GM23248 (cell line): Measurements from ENCODE around the gene P2RY1. TPM values are rescaled to one million over a fixed set of nuclear protein-coding genes. Genes with fewer than 3 reads are reported as not detected.

Experiments used
- DNase-seq: peaks from one replicate; pipeline ENCODE4 v3.0.0-alpha.2; 2015
- H2AFZ ChIP-seq: fragments of 200-600 bp; sonication (generic); 2 replicates; pipeline ENCODE4 v1.6.1; 2016; ENCODE audit warnings: antibody characterized with exemption
- H3F3A ChIP-seq: fragments of 200-600 bp; sonication (generic); 2 replicates; pipeline ENCODE4 v1.6.1; 2016; ENCODE audit warnings: mild to moderate bottlenecking, antibody characterized with exemption, mixed run types; ENCODE audit not compliant: insufficient read depth
- H3K27ac ChIP-seq: fragments of 200-600 bp; sonication (generic); 2 replicates; pipeline ENCODE4 v1.5.1; 2016; ENCODE audit warnings: mild to moderate bottlenecking
- H3K27me3 ChIP-seq: fragments of 200-600 bp; sonication (generic); replicated peaks from 2 replicates; pipeline ENCODE4 v1.6.1; 2016; ENCODE audit warnings: mild to moderate bottlenecking; ENCODE audit not compliant: insufficient read depth
- H3K36me3 ChIP-seq: fragments of 200-600 bp; sonication (generic); 2 replicates; pipeline ENCODE4 v1.6.1; 2016; ENCODE audit warnings: low read depth, mild to moderate bottlenecking
- H3K4me1 ChIP-seq: fragments of 200-600 bp; sonication (generic); 2 replicates; pipeline ENCODE4 v1.6.1; 2016; ENCODE audit warnings: mild to moderate bottlenecking; ENCODE audit not compliant: insufficient read depth
- H3K4me2 ChIP-seq: fragments of 200-600 bp; sonication (generic); one replicate; pipeline ENCODE4 v1.6.1; 2016; ENCODE audit warnings: mild to moderate bottlenecking; ENCODE audit not compliant: unreplicated experiment
- H3K4me3 ChIP-seq: fragments of 200-600 bp; sonication (generic); 2 replicates; pipeline ENCODE4 v1.5.1; 2016; ENCODE audit warnings: mild to moderate bottlenecking
- H3K79me2 ChIP-seq: fragments of 200-600 bp; sonication (generic); 2 replicates; pipeline ENCODE4 v1.6.1; 2016; ENCODE audit warnings: mild to moderate bottlenecking; ENCODE audit not compliant: insufficient read depth
- H3K9ac ChIP-seq: fragments of 200-600 bp; sonication (generic); 2 replicates; pipeline ENCODE4 v1.6.1; 2016; ENCODE audit warnings: mild to moderate bottlenecking
- H3K9me2 ChIP-seq: fragments of 200-600 bp; sonication (generic); 2 replicates; pipeline ENCODE4 v1.6.1; 2016; ENCODE audit warnings: mixed run types, mild to moderate bottlenecking, moderate library complexity; ENCODE audit not compliant: insufficient read depth
- H3K9me3 ChIP-seq: fragments of 200-600 bp; sonication (generic); one replicate; pipeline ENCODE4 v1.6.1; 2017; ENCODE audit warnings: low read depth
- H4K20me1 ChIP-seq: fragments of 200-600 bp; sonication (generic); 2 replicates; pipeline ENCODE4 v1.6.0; 2016; ENCODE audit not compliant: insufficient read depth
- EZH2 ChIP-seq: fragments of 200-600 bp; sonication (generic); IDR thresholded peaks from 2 replicates; pipeline ENCODE4 v1.6.1; 2018; ENCODE audit warnings: antibody characterized with exemption, mild to moderate bottlenecking; ENCODE audit not compliant: insufficient read depth, poor library complexity, severe bottlenecking
- EZH2phosphoT487 ChIP-seq: fragments of 200-600 bp; sonication (generic); IDR thresholded peaks from 2 replicates; pipeline ENCODE4 v1.6.1; 2018; ENCODE audit warnings: antibody characterized with exemption, moderate library complexity, mild to moderate bottlenecking, low read depth; ENCODE audit not compliant: insufficient read depth
- WGBS, 2 experiments: methylation state at CpG; one replicate each; pipeline ENCODE4 v1.1.6; 2015 to 2017; ENCODE audit warnings: low lambda C conversion rate in 2 of 2, low coverage in 1 of 2; ENCODE audit errors: missing lambda C conversion rate in 2 of 2; 5-methylcytosine and 5-hydroxymethylcytosine counted together
- in situ Hi-C: fragments of 300-500 bp; cut with MboI; formaldehyde crosslinking; loops from 2 replicates; pipeline ENCODE4 v1.15.0; 2020
- polyA plus RNA-seq: library from polyadenylated mRNA; unstranded; fragments of >200 nt; fragmentation: Nextera tagmentation; extraction: Ambion mirVana; gene quantifications from 2 replicates; pipeline ENCODE4 v1.2.1, GENCODE V29; 2016
- total RNA-seq: library from RNA; depleted of rRNA; stranded (reverse); fragments of >200 nt; shearing (Covaris generic); gene quantifications from 2 replicates; pipeline ENCODE4 v1.2.3, GENCODE V29; 2014; rRNA removed

P2RY1 gene, protein sequence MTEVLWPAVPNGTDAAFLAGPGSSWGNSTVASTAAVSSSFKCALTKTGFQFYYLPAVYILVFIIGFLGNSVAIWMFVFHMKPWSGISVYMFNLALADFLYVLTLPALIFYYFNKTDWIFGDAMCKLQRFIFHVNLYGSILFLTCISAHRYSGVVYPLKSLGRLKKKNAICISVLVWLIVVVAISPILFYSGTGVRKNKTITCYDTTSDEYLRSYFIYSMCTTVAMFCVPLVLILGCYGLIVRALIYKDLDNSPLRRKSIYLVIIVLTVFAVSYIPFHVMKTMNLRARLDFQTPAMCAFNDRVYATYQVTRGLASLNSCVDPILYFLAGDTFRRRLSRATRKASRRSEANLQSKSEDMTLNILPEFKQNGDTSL
- total RNA-seq: 0.13 and 0.22 TPM in 2 replicates
- polyA plus RNA-seq: 0.09 TPM in 1 of 2 replicates, not detected in the other

- Histone ChIP-seq H3K9ac (no peak within 1 kb of the TSS), H3K79me2 (no peaks in the 10 kb centered on the region), H3K9me2 (no peaks in the 10 kb centered on the region), H4K20me1 (no peaks in the 10 kb centered on the region), H2AFZ (peak within 1 kb of the TSS; percentile 88), H3K27ac (no peak within 1 kb of the TSS), H3K27me3 (peaks cover 25% of the 10 kb centered on the region), H3K4me3 (peak within 1 kb of the TSS; percentile 72), H3K36me3 (no peaks in the 10 kb centered on the region), H3F3A (no peaks in the 10 kb centered on the region), H3K4me1 (no peaks in the 10 kb centered on the region), H3K9me3 (no peaks in the 10 kb centered on the region), H3K4me2 (peak within 1 kb of the TSS; percentile 77)
- in situ Hi-C loops: no loop called here
- DNase-seq: peak; percentile 71
- TF ChIP-seq EZH2phosphoT487 (no peak), EZH2 (no peak)
- WGBS, 2 experiments: 2 to 3% methylated on average over 64 to 66 of the region's 81 CpGs
Observed at GRCh38 chr3:152834776-152835600, at the start of gene P2RY1. TSS of gene P2RY1 (plus strand) at chr3:152835131. CDS start at chr3:152835783, 652 bp downstream.

GRCh38 chr3:152786977-152787681, 47.8 kb upstream of the P2RY1 start:
- Histone ChIP-seq H3K9ac (no peak overlapping the region), H2AFZ (no peak overlapping the region), H3K4me1 (no peaks in the 10 kb centered on the region), H3K27me3 (no peaks in the 10 kb centered on the region), H3K36me3 (no peaks in the 10 kb centered on the region), H3K27ac (no peak overlapping the region), H3K4me3 (no peak overlapping the region), H4K20me1 (no peaks in the 10 kb centered on the region), H3K4me2 (no peak overlapping the region), H3K79me2 (no peaks in the 10 kb centered on the region), H3F3A (no peaks in the 10 kb centered on the region), H3K9me3 (no peaks in the 10 kb centered on the region), H3K9me2 (no peaks in the 10 kb centered on the region)
- 51% methylated on average over 4 of the region's 4 CpGs for WGBS, 2 experiments
- TF ChIP-seq EZH2 (no peak), EZH2phosphoT487 (no peak)
- no peak for DNase-seq
- in situ Hi-C loops: no loop called here

DNA sequence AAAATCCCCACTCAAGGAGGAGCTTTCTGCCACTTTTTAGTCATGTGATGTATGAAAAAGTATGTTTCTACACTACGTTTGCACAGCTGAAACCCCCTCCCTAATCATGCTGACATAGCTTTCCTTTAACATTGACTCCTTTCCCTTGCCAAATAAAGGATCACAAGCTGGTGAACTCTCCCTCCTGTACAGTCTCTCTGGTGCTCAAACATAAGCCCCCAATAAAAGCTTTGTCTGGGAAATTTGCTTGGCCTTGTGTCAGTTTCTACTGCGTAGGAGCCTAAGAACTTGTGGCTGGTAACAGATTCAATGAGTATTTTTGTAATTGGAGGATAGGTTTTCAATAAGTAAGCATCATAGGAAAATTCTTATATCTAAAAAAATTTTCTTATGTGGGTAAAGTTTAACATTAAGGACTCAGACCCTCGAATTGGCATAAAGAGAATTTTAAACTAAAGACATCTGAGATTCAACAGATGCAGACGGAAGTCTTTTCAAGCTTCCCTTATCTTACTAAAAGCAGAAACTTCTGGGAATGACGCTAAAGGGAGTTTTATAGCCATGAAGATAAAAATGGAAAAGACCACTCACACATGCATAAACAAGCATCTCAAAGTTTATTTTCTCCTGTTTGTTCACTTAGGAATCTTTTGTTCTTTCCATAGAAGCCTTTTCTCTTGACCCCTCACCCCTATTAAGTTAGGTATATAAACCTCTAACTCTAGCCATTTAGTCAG, 44.1 kb upstream of the P2RY1 start:
- H3K9ac ChIP-seq: no peak overlapping the region
- H3K27ac ChIP-seq: no peak overlapping the region
- no peaks in the 10 kb centered on the region for H3K4me1 ChIP-seq
- H4K20me1 ChIP-seq: no peaks in the 10 kb centered on the region
- H3K9me3 ChIP-seq: no peaks in the 10 kb centered on the region
- TF ChIP-seq EZH2 (no peak), EZH2phosphoT487 (no peak)
- WGBS, 2 experiments: 41 to 42% methylated on average over 5 of the region's 5 CpGs
- no peak overlapping the region for H2AFZ ChIP-seq
- no peaks in the 10 kb centered on the region for H3K27me3 ChIP-seq
- no peaks in the 10 kb centered on the region for H3K9me2 ChIP-seq
- H3K36me3 ChIP-seq: no peaks in the 10 kb centered on the region
- no peak overlapping the region for H3K4me3 ChIP-seq
- H3K4me2 ChIP-seq: no peak overlapping the region
- no peak for DNase-seq
- no peaks in the 10 kb centered on the region for H3F3A ChIP-seq
- no peaks in the 10 kb centered on the region for H3K79me2 ChIP-seq
- in situ Hi-C loops: no loop called here
